Activated CD8-positive, alpha-beta memory T cell treated with anti-CD3 and anti-CD28 coated beads, Interleukin-2, amount 50 U/mL, for 1 hour (primary cell): ENCODE data around the gene HLA-DPA1.

ENCODE experiments used
- DNase-seq: peaks from one replicate; pipeline ENCODE4 v3.0.0-alpha.2; 2020; ENCODE audit errors: extremely low read depth

The HLA-DPA1 gene

GRCh38 chr6:33017694-33018353 lies 55.6 kb downstream of the HLA-DPA1 start:
- DNase-seq, result no peak

GRCh38 chr6:33017018-33017417 lies 56.4 kb downstream of the HLA-DPA1 start:
- DNase-seq, result no peak

- no peak for DNase-seq
Observed at GRCh38 chr6:33015798-33016197, 57.7 kb downstream of the HLA-DPA1 start.

DNA sequence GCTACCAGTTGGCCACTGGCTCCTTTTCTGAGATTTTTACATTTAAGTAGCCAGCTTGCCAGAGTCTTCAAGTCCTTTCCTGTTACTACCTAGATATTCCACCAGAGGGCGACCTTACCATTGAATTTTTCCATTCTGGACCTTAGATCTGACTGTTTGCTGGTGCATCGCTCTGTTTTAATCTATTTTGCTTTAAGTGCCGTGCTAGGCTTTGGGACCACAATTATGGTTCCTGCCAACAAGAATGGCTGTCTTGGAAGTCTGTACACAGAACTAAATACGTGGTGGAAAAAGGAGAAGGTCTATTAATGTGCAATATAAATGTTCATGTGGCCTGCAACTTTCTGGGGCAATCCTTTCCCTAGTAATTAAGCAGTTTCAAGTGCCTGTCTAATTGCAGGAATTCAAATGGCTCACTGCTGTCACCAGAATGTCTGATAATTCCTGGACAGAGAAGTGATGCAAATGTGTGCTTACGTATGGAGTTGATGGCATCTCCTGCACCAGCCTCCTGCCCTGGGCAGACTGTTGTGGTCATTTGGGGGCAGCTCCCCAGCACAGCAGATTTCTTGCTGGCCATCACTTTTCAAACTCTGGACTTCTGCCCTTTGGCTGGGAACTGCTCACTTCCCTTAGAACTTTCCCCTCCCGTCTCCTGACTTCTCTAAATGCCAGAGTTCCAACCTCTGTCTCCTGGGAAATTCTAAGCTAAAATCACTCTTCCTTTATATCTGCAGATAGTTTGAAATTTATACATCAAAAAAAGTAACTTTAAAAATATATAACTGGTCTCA lies 58.4 kb downstream of the HLA-DPA1 start:
- peak; percentile 18 for DNase-seq
